Brain pericyte (primary cell): ENCODE results near the gene CAPNS1.
"Not testable (repeated sequence)": the region's sequence is repeated elsewhere in the genome, so short reads cannot be mapped to it uniquely, and the experiment has no call there.

Experiments
- DNase-seq: peaks from one replicate; pipeline ENCODE4 v3.0.0-alpha.2; 2012; ENCODE audit warnings: low read depth, low spot score

Gene CAPNS1

DNA sequence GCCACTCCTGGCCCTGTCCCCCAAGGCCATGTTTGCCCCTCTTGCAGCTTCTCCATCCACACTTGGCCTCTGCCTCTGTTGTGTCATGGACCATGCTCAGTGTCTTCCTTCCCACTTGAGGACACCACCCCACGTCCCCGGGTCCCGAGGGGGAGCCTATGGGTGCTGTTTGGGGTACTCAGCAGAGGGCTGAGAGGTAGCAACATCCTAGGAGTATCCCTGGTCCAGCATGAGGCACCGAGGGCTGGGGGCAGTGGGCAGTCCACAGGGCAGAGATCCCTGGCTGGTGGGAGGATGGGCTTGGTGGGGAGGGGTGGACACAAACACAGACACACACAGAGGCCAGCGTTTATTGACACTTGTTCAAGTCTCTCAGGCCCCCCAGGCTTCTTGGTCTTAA is 10.7 kb downstream of the CAPNS1 start:
- no peak for DNase-seq

DNA sequence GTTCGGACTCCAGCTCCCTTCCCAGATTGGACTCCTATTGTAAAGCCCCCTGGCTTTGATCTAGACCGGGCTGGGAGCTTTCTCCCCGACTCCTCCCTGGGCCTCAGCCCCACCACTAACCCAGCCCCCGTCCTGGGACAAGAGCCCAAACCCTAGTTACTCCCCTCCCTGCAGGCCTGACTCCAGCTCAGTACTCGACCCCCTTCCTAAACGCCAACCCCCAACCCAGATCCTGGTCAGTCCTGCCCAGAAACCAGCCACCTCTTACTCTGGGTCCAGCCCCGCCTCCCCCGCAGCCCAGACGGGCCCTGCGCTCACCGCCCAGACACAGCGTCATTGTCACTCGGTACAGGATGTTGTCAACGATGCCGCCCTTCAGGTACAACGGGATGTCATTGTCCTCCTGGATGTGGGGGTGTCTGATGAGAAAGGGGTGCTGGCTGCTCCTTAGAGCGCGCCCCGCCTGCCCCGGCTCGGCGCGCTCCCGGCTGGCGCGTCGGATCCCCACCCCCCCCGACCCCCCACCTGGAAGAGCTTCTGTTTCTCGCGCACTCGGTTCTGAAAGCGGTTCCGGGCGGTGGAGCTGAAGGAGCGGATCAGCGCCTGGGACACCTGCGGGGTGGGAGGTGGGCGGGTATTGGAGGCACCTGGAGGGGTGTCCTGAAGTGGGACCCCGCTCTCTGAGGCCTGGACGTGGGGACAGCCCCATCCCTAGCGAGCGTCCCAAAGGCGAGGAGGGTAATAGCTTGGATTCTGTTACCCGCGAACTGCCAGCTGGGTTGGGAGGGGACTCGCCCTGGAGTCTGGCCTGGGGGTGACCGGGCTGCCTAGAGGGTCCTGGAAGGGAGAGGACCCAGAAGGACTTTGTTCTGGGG is 11.5 kb downstream of the CAPNS1 start:
- no peak for DNase-seq

- DNase-seq: no peak
Observed at GRCh38 chr19:36152019-36152351, 12.1 kb downstream of the CAPNS1 start.

- no peak for DNase-seq
Observed at GRCh38 chr19:36152352-36153091, 12.7 kb downstream of the CAPNS1 start, which contains the start of gene COX7A1. COX7A1 (minus strand) TSS chr19:36152447; CDS start chr19:36152407, 40 bp downstream.

GRCh38 chr19:36153126-36153525 is 13.3 kb downstream of the CAPNS1 start:
- no peak for DNase-seq

DNA sequence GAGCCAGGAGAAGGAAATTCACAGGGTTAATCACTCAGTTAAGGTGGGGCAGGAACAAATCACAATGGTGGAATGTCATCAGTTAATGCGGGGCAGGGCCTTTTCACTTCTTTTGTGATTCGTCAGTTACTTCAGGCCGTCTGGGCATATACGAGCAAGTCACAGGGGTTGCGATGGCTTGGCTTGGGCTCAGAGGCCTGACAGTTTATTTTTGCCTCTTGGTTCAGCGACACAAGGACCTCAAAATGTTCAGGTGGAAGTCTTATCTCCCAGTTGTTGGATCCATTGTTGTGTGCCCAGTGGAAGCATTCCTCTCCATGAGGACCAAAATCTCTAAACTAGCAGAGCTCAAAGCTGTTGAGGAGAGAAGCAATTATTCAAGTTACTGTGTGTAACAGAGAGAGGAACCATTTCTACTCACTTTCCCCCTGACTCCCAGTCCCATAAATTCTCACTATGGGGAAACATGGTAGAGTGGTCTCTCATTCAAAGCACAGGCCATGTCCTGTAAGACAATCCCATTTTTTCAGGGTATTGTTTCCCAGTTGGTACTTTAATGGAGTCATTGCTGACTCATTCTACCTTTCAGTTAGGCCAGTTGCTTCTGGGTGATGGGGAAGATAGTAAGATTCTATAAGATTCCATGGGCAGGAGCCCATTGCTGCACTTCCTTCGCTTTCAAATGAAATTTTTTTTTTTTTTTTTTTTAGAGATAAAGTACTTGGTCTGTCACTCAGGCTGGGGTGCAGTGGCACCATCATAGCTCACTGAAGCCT is 21.1 kb downstream of the CAPNS1 start:
- DNase-seq: no peak

DNA sequence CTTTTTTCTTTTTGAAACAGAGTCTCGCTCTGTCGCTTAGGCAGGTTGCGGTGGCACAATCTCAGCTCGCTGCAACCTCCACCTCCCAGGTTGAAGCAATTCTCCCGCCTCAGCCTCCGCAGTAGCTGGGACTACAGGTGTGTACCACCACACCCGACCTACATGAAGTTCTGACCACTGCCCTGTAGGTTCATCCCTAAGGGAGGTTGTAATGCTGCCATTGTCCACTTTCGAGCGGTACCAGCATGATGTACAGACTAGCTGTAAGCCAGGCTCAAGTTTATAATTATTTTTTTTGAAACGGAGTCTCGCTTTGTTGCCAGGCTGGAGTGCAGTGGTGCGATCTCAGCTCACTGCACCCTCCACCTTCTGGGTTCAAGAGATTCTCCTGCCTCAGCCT is 23.9 kb downstream of the CAPNS1 start:
- DNase-seq: no peak

DNA sequence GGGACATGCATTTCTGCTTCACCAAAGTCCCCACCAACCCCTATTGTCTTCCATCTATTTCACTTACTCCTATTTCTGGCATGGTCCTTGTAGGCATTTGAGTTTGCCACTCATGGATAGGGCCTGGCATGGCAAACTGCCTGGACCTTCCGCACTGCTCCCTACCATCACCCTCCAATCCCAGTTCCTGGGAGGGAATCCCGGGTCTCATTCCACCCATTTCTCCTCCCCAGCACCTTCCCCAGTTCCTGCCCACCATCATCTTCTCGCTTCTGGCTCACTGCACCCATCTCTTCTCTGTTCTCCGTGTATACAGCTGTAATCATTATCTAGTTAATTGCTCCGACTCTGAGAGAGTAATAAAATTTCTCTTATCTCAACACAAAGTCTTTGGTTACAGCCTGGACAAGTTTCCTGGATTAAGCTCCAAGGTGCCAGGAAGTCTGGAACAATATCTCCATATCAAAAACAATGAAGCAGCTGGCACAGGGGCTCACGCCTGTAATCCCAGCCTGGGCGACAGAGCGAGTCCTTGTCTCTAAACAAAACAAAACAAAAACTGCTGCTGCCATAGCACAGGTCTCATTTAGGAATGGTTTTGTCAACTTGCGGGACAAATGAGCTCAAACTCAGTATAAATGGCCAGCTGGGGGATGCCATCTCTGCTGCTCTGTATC is 29.4 kb downstream of the CAPNS1 start:
- DNase-seq: no peak

DNA sequence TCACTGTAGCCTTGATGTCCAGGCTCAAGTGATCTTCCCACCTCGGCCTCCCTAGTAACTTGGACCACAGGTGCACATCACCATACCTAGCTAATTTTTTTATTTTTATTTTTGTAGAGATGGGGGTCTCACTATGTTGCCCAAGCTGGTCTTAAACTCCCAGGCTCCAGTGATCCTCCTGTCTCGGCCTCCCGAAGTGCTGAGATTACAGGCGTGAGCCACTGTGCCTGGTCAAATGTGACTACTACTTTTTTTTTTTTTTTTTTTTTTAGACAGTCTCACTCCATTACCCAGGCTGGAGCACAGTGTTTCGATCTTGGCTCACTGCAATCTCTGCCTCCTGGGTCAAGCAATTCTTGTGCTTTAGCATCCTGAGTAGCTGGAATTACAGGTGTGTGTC is 33.0 kb downstream of the CAPNS1 start:
- no peak for DNase-seq

DNA sequence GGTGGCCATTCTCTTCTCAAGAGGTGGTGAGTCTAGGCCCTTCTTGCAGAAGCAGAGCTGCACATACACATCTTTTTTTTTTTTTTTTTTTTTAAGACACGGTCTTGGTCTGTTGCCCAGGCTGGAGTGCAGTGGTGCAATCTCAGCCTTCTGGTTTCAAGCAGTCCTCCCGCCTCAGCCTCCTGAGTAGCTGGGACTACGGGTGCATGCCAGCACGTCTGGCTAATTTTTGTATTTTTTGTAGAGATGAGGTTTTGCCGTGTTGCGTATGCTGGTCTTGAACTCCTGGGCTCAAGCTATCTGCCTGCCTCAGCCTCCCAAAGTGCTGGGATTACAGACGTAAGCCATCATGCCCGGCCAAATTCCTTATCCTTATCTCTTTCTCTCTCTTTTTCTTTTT is 34.0 kb downstream of the CAPNS1 start:
- not testable (repeated sequence) for DNase-seq

GRCh38 chr19:36179077-36179476 is 39.2 kb downstream of the CAPNS1 start:
- DNase-seq: not testable (repeated sequence)

DNA sequence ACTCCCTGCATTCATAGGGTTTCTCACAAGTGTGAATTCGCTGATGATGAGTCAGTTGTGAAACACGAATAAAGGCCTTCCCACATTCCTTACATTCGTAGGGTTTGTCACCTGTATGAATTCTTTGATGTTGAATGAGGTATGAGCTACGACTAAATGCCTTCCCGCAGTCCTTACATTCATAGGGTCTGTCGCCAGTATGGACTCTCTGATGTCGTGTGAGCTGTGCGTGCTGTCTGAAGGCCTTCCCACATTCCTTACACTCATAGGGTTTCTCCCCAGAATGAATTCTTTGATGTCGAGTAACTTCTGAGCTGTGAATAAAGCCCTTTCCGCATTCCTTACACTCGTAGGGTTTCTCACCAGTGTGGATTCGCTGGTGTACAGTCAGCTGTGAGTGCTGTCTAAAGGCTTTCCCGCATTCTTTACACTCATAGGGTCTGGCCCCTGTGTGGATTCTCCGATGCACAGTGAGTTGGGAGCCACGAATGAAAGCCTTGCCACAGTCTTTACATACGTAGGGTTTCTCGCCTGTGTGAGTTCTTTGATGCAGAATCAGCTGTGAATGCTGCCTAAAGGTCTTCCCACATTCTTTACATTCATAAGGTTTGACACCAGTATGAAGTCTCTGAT is 42.9 kb downstream of the CAPNS1 start:
- DNase-seq: no peak

DNA sequence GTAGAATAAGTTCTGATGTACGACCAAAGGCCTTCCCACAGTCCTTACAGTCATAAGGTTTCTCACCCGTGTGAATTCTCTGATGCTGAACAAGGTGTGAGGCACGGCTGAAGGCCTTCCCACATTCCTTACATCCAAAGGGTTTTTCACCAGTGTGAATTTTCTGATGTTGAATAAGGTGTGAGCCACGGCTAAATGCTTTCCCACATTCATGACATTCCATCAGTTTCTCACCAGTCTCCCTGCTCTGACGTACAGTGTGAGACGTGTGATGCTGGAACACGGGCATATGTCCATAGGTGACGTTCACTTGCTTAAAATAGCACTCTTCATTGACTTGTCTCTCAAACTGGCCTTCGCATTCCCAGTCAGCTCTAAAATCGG is 43.4 kb downstream of the CAPNS1 start:
- no peak for DNase-seq

DNA sequence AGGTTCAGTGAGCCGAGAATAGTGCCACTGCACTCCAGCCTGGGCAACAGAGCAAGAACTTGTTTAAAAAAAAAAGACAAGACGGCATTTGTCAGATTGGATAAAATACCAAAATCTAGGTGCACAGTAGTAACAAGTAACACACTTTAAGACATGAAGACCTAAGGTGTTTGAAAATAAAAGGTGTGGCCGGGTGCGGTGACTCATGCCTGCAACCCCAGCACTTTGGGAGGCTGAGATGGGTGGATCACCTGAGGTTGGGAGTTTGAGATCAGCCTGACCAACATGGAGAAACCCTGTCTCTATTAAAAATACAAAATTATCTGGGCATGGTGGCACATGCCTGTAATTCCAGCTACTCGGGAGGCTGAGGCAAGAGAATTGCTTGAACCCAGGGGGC is 46.9 kb downstream of the CAPNS1 start:
- DNase-seq: not testable (repeated sequence)

DNA sequence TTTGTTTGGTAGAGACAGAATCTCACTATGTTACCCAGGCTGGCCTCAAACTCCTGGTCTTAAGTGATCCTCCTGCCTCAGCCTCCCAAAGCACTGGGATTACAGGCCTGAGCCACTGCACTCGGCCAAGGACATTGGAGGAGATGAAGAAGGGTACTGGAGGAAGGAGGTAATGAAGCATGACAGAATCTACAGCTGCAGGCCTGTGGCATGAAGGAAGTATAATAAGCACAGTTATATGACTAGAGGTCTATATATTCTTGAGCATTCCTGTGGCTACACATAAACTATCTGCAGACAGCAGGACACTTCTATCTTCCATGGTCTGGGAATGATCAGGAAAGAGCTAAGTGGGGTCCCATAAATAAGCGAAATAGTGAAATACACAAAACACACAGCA is 56.4 kb downstream of the CAPNS1 start:
- no peak for DNase-seq

GRCh38 chr19:36198119-36198518 is 58.3 kb downstream of the CAPNS1 start:
- no peak for DNase-seq
